ENCODE measurements around the gene TFG. TPM values are rescaled to one million over a fixed set of nuclear protein-coding genes. Genes with fewer than 3 reads are reported as not detected.

Gene TFG
- total and polyA plus RNA-seq, 4 donors = 46.3 to 120 (median 104) TPM

- WGBS (ENCODE audit: insufficient coverage) = 90% methylated on average over 2 of the region's 4 CpGs
- Histone ChIP-seq H3K36me3 (ENCODE audit: control insufficient read depth, insufficient read depth, low read length) (peaks cover 16% of the 10 kb centered on the region), H3K27ac (ENCODE audit: low read depth, low read length) (no peak overlapping the region), H3K4me1 (ENCODE audit: control insufficient read depth, insufficient read depth, low read length) (no peaks in the 10 kb centered on the region), H3K9me3 (ENCODE audit: control insufficient read depth, insufficient read depth, low read length) (no peaks in the 10 kb centered on the region), H3K4me3 (ENCODE audit: low read depth, low read length) (no peak overlapping the region), H3K27me3 (ENCODE audit: control insufficient read depth, insufficient read depth, low read length) (no peaks in the 10 kb centered on the region)
- no peak for DNase-seq (ENCODE audit: low read depth in 4 of 6, low spot score in 6 of 6)
These were observed 8.6 kb downstream of the TFG start for GRCh38 chr3:100717637-100718487.

- Histone ChIP-seq H3K27ac (ENCODE audit: low read depth, low read length) (no peak overlapping the region), H3K27me3 (ENCODE audit: control insufficient read depth, insufficient read depth, low read length) (no peaks in the 10 kb centered on the region), H3K9me3 (ENCODE audit: control insufficient read depth, insufficient read depth, low read length) (no peaks in the 10 kb centered on the region), H3K36me3 (ENCODE audit: control insufficient read depth, insufficient read depth, low read length) (peaks cover 12% of the 10 kb centered on the region), H3K4me1 (ENCODE audit: control insufficient read depth, insufficient read depth, low read length) (no peaks in the 10 kb centered on the region), H3K4me3 (ENCODE audit: low read depth, low read length) (no peak overlapping the region)
- peak in 1 of 6 donors; percentile 4 for DNase-seq (ENCODE audit: low read depth in 4 of 6, low spot score in 6 of 6)
- WGBS (ENCODE audit: insufficient coverage) = no CpG with 5 or more reads among the region's 1 CpG
These were observed 9.8 kb downstream of the TFG start for GRCh38 chr3:100719136-100719535.

GRCh38 chr3:100720426-100720825 lies 11.1 kb downstream of the TFG start:
- H3K9me3 ChIP-seq (ENCODE audit: control insufficient read depth, insufficient read depth, low read length) = no peaks in the 10 kb centered on the region
- 83% methylated on average over 1 of the region's 5 CpGs for WGBS (ENCODE audit: insufficient coverage)
- no peak overlapping the region for H3K27ac ChIP-seq (ENCODE audit: low read depth, low read length)
- no peak overlapping the region for H3K4me3 ChIP-seq (ENCODE audit: low read depth, low read length)
- H3K36me3 ChIP-seq (ENCODE audit: control insufficient read depth, insufficient read depth, low read length) = peaks cover 14% of the 10 kb centered on the region
- no peaks in the 10 kb centered on the region for H3K4me1 ChIP-seq (ENCODE audit: control insufficient read depth, insufficient read depth, low read length)
- no peaks in the 10 kb centered on the region for H3K27me3 ChIP-seq (ENCODE audit: control insufficient read depth, insufficient read depth, low read length)
- no peak for DNase-seq (ENCODE audit: low read depth in 4 of 6, low spot score in 6 of 6)

GRCh38 chr3:100725935-100726513 lies 16.7 kb downstream of the TFG start:
- Histone ChIP-seq H3K4me3 (ENCODE audit: low read depth, low read length) (no peak overlapping the region), H3K36me3 (ENCODE audit: control insufficient read depth, insufficient read depth, low read length) (peaks cover 17% of the 10 kb centered on the region), H3K9me3 (ENCODE audit: control insufficient read depth, insufficient read depth, low read length) (no peaks in the 10 kb centered on the region), H3K4me1 (ENCODE audit: control insufficient read depth, insufficient read depth, low read length) (no peaks in the 10 kb centered on the region), H3K27ac (ENCODE audit: low read depth, low read length) (no peak overlapping the region), H3K27me3 (ENCODE audit: control insufficient read depth, insufficient read depth, low read length) (no peaks in the 10 kb centered on the region)
- 96% methylated on average over 3 of the region's 3 CpGs for WGBS (ENCODE audit: insufficient coverage)
- no peak for DNase-seq (ENCODE audit: low read depth in 4 of 6, low spot score in 6 of 6)

GRCh38 chr3:100726706-100727105 lies 17.4 kb downstream of the TFG start:
- Histone ChIP-seq H3K4me3 (ENCODE audit: low read depth, low read length) (no peak overlapping the region), H3K4me1 (ENCODE audit: control insufficient read depth, insufficient read depth, low read length) (no peaks in the 10 kb centered on the region), H3K9me3 (ENCODE audit: control insufficient read depth, insufficient read depth, low read length) (no peaks in the 10 kb centered on the region), H3K27me3 (ENCODE audit: control insufficient read depth, insufficient read depth, low read length) (no peaks in the 10 kb centered on the region), H3K36me3 (ENCODE audit: control insufficient read depth, insufficient read depth, low read length) (peaks cover 19% of the 10 kb centered on the region), H3K27ac (ENCODE audit: low read depth, low read length) (no peak overlapping the region)
- no peak for DNase-seq (ENCODE audit: low read depth in 4 of 6, low spot score in 6 of 6)
- 100% methylated on average over 1 of the region's 1 CpG for WGBS (ENCODE audit: insufficient coverage)

GRCh38 chr3:100730524-100730923 lies 21.2 kb downstream of the TFG start:
- no peaks in the 10 kb centered on the region for H3K4me1 ChIP-seq (ENCODE audit: control insufficient read depth, insufficient read depth, low read length)
- WGBS (ENCODE audit: insufficient coverage) = 89% methylated on average over 2 of the region's 3 CpGs
- no peaks in the 10 kb centered on the region for H3K9me3 ChIP-seq (ENCODE audit: control insufficient read depth, insufficient read depth, low read length)
- H3K36me3 ChIP-seq (ENCODE audit: control insufficient read depth, insufficient read depth, low read length) = peaks cover 10% of the 10 kb centered on the region
- H3K4me3 ChIP-seq (ENCODE audit: low read depth, low read length) = no peak overlapping the region
- no peak for DNase-seq (ENCODE audit: low read depth in 4 of 6, low spot score in 6 of 6)
- no peaks in the 10 kb centered on the region for H3K27me3 ChIP-seq (ENCODE audit: control insufficient read depth, insufficient read depth, low read length)
- no peak overlapping the region for H3K27ac ChIP-seq (ENCODE audit: low read depth, low read length)

- H3K36me3 ChIP-seq (ENCODE audit: control insufficient read depth, insufficient read depth, low read length) = peaks cover 6% of the 10 kb centered on the region
- H3K9me3 ChIP-seq (ENCODE audit: control insufficient read depth, insufficient read depth, low read length) = no peaks in the 10 kb centered on the region
- H3K27me3 ChIP-seq (ENCODE audit: control insufficient read depth, insufficient read depth, low read length) = no peaks in the 10 kb centered on the region
- DNase-seq (ENCODE audit: low read depth in 4 of 6, low spot score in 6 of 6) = no peak
- H3K27ac ChIP-seq (ENCODE audit: low read depth, low read length) = no peak overlapping the region
- H3K4me1 ChIP-seq (ENCODE audit: control insufficient read depth, insufficient read depth, low read length) = no peaks in the 10 kb centered on the region
- H3K4me3 ChIP-seq (ENCODE audit: low read depth, low read length) = no peak overlapping the region
- WGBS (ENCODE audit: insufficient coverage) = no CpG with 5 or more reads among the region's 3 CpGs
These were observed 23.1 kb downstream of the TFG start for GRCh38 chr3:100732435-100732834.

- no CpG with 5 or more reads among the region's 2 CpGs for WGBS (ENCODE audit: insufficient coverage)
- peak in 4 of 6 donors; percentile 21 to 84 (median 32) for DNase-seq (ENCODE audit: low read depth in 4 of 6, low spot score in 6 of 6)
- H3K9me3 ChIP-seq (ENCODE audit: control insufficient read depth, insufficient read depth, low read length) = no peaks in the 10 kb centered on the region
- peaks cover 3% of the 10 kb centered on the region for H3K36me3 ChIP-seq (ENCODE audit: control insufficient read depth, insufficient read depth, low read length)
- no peaks in the 10 kb centered on the region for H3K27me3 ChIP-seq (ENCODE audit: control insufficient read depth, insufficient read depth, low read length)
- no peak overlapping the region for H3K4me3 ChIP-seq (ENCODE audit: low read depth, low read length)
- no peaks in the 10 kb centered on the region for H3K4me1 ChIP-seq (ENCODE audit: control insufficient read depth, insufficient read depth, low read length)
- no peak overlapping the region for H3K27ac ChIP-seq (ENCODE audit: low read depth, low read length)
These were observed 28.0 kb downstream of the TFG start for GRCh38 chr3:100737334-100737733.

- no peak for DNase-seq (ENCODE audit: low read depth in 4 of 6, low spot score in 6 of 6)
- no peak overlapping the region for H3K27ac ChIP-seq (ENCODE audit: low read depth, low read length)
- H3K36me3 ChIP-seq (ENCODE audit: control insufficient read depth, insufficient read depth, low read length) = peaks cover 5% of the 10 kb centered on the region
- WGBS (ENCODE audit: insufficient coverage) = no CpG with 5 or more reads among the region's 1 CpG
- H3K4me3 ChIP-seq (ENCODE audit: low read depth, low read length) = no peak overlapping the region
- no peaks in the 10 kb centered on the region for H3K4me1 ChIP-seq (ENCODE audit: control insufficient read depth, insufficient read depth, low read length)
- no peaks in the 10 kb centered on the region for H3K27me3 ChIP-seq (ENCODE audit: control insufficient read depth, insufficient read depth, low read length)
- H3K9me3 ChIP-seq (ENCODE audit: control insufficient read depth, insufficient read depth, low read length) = no peaks in the 10 kb centered on the region
These were observed 30.9 kb downstream of the TFG start for GRCh38 chr3:100740207-100740606.

GRCh38 chr3:100743535-100743934 lies 34.2 kb downstream of the TFG start:
- DNase-seq (ENCODE audit: low read depth in 4 of 6, low spot score in 6 of 6) = no peak
- no peaks in the 10 kb centered on the region for H3K4me1 ChIP-seq (ENCODE audit: control insufficient read depth, insufficient read depth, low read length)
- peaks cover 8% of the 10 kb centered on the region for H3K36me3 ChIP-seq (ENCODE audit: control insufficient read depth, insufficient read depth, low read length)
- no peak overlapping the region for H3K27ac ChIP-seq (ENCODE audit: low read depth, low read length)
- no peaks in the 10 kb centered on the region for H3K27me3 ChIP-seq (ENCODE audit: control insufficient read depth, insufficient read depth, low read length)
- no peaks in the 10 kb centered on the region for H3K9me3 ChIP-seq (ENCODE audit: control insufficient read depth, insufficient read depth, low read length)
- H3K4me3 ChIP-seq (ENCODE audit: low read depth, low read length) = no peak overlapping the region
- no CpG with 5 or more reads among the region's 3 CpGs for WGBS (ENCODE audit: insufficient coverage)

All from spinal cord (tissue), 10 donors.